Measurements from ENCODE around the gene KCNK3.

DNA sequence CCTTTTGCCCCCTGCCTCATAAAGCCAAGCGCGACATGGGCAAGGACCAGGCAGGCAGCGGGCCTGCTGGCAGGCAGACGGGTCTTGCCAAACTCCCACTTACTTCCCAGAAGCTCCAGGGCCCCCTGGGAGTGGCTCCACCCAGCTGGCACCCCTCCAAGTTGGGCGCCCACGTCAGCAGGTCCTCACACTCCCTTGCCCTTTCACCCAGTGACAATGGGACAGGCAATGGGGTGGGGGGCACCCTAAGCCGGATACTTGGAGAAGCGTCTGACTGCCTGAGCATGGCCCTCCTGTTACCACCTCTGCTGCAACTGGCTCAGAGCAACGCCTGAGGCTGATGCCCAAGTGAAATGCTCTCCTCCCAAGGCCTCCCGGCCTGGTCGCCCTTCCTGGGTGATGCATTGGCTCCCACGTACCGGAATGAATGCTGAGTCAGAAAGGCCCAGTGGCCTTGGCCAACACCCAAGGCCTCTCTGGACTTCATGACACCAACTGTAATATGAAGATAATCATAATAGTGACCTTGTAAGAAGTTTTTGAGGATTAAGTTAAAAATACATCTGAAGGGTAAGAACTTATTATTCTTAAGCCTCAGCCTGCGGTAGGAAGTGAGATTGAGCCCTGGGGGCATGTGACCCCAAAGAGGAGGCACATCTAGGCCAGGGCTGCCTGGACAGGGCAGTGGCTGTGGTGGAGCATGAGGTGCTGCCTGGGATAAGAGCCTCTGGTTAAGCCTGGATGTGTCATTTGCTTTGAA, 31.6 kb downstream of the KCNK3 start:
- TF ChIP-seq POLR2A (IDR thresholded peaks at IDR 0.05), result peak in 1 of 2 donors; percentile 23
- no peak for TF ChIP-seq CTCF (IDR thresholded peaks at IDR 0.05)
